Activated T-cell treated with anti-CD3 and anti-CD28 coated beads for 4 hours (primary cell): Measurements from ENCODE around the gene NDUFAB1.
"Not testable (repeated sequence)": the region's sequence is repeated elsewhere in the genome, so short reads cannot be mapped to it uniquely, and the experiment has no call there.

Source experiments
- DNase-seq: peaks from one replicate; pipeline ENCODE4 v3.0.0-alpha.2; 2020

The NDUFAB1 gene

GRCh38 chr16:23583271-23583670 lies 12.8 kb downstream of the NDUFAB1 start:
- DNase-seq = not testable (repeated sequence)

- DNase-seq = no peak
These were observed 14.4 kb downstream of the NDUFAB1 start for GRCh38 chr16:23581764-23582163.

- no peak for DNase-seq
These were observed 15.7 kb downstream of the NDUFAB1 start for GRCh38 chr16:23580391-23580790.

GRCh38 chr16:23579371-23579770 lies 16.7 kb downstream of the NDUFAB1 start:
- no peak for DNase-seq

- no peak for DNase-seq
These were observed 17.9 kb downstream of the NDUFAB1 start for GRCh38 chr16:23578101-23578830.

GRCh38 chr16:23577493-23577892 lies 18.6 kb downstream of the NDUFAB1 start:
- no peak for DNase-seq

GRCh38 chr16:23575834-23576233 lies 20.3 kb downstream of the NDUFAB1 start:
- no peak for DNase-seq

- DNase-seq = no peak
These were observed 22.3 kb downstream of the NDUFAB1 start for GRCh38 chr16:23573817-23574216.

- DNase-seq = no peak
These were observed 23.7 kb downstream of the NDUFAB1 start for GRCh38 chr16:23572394-23572793.

- DNase-seq = no peak
These were observed 24.2 kb downstream of the NDUFAB1 start for GRCh38 chr16:23571895-23572294.

GRCh38 chr16:23570992-23571632 lies 25.0 kb downstream of the NDUFAB1 start:
- no peak for DNase-seq

GRCh38 chr16:23567602-23568001 lies 28.5 kb downstream of the NDUFAB1 start:
- DNase-seq = no peak

GRCh38 chr16:23566724-23567123 lies 29.4 kb downstream of the NDUFAB1 start:
- no peak for DNase-seq

- no peak for DNase-seq
These were observed 31.3 kb downstream of the NDUFAB1 start for GRCh38 chr16:23564575-23565363.

- DNase-seq = no peak
These were observed 32.9 kb downstream of the NDUFAB1 start for GRCh38 chr16:23563186-23563585.

- DNase-seq = no peak
These were observed 33.6 kb downstream of the NDUFAB1 start for GRCh38 chr16:23562505-23562904.

- DNase-seq = no peak
These were observed 34.5 kb downstream of the NDUFAB1 start for GRCh38 chr16:23561586-23561985.

- peak; percentile 9 for DNase-seq
These were observed 38.1 kb downstream of the NDUFAB1 start for GRCh38 chr16:23557779-23558702.

- peak; percentile 95 for DNase-seq
These were observed 39.0 kb downstream of the NDUFAB1 start, which contains the start of the genes EARS2 and UBFD1 for GRCh38 chr16:23556881-23557778. EARS2 (minus strand) TSS chr16:23557350; CDS start chr16:23557343, 7 bp downstream. UBFD1 (plus strand) TSS chr16:23557727; CDS start chr16:23557743, 16 bp downstream.

GRCh38 chr16:23554536-23554935 lies 41.6 kb downstream of the NDUFAB1 start:
- DNase-seq = no peak

GRCh38 chr16:23552161-23552560 lies 44.0 kb downstream of the NDUFAB1 start:
- DNase-seq = no peak
